Measurements from ENCODE around the gene ZBTB48.

GRCh38 chr1:6630027-6630426 lies 50.2 kb downstream of the ZBTB48 start:
- no peak for TF ChIP-seq EP300 (IDR thresholded peaks at IDR 0.05)
- TF ChIP-seq CTCF (IDR thresholded peaks at IDR 0.05) = no peak

All from sigmoid colon (tissue), 4 donors.